Renal cortex interstitium (tissue), 11 donors: ENCODE results near the gene C4orf17. TPM values are rescaled to one million over a fixed set of nuclear protein-coding genes. Genes with fewer than 3 reads are reported as not detected.
"Not testable (repeated sequence)": the region's sequence is repeated elsewhere in the genome, so short reads cannot be mapped to it uniquely, and the experiment has no call there.

Experiments
- DNase-seq, 11 donors: peaks; one replicate each; pipeline ENCODE4 v3.0.0-alpha.2; 2013; ENCODE audit warnings: low read depth in 9 of 11, low spot score in 4 of 11; ENCODE audit errors: extremely low read depth in 1 of 11
- polyA plus RNA-seq, 3 donors: library from polyadenylated mRNA; unstranded; fragments of 120-200 nt; gene quantifications; one replicate each; pipeline ENCODE4 v1.2.1, GENCODE V29; 2013; ENCODE audit not compliant: insufficient read length in 3 of 3

Gene C4orf17
- polyA plus RNA-seq, 3 donors, result 0.09 to 0.40 (median 0.27) TPM

DNA sequence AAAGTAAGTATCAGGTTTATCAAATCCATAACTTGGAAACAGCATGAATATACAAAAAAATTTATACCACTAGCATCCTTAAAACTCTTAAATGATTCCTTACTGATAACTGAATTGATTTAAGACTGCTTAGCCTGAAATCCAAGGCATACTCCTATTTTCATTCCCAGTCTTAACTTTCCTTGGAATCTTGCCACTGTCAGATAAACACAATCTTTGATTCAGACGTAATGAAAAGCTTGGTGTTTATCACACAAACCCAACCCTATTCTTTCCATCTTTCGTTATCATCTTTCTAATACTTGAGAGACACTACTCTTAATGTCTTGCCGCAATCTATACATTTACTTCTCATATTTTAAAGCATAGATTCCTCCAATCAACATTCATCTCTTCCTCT, 19.1 kb downstream of the C4orf17 start:
- DNase-seq, result no peak

- not testable (repeated sequence) for DNase-seq
These were observed 23.9 kb downstream of the C4orf17 start for GRCh38 chr4:99534699-99535098.

DNA sequence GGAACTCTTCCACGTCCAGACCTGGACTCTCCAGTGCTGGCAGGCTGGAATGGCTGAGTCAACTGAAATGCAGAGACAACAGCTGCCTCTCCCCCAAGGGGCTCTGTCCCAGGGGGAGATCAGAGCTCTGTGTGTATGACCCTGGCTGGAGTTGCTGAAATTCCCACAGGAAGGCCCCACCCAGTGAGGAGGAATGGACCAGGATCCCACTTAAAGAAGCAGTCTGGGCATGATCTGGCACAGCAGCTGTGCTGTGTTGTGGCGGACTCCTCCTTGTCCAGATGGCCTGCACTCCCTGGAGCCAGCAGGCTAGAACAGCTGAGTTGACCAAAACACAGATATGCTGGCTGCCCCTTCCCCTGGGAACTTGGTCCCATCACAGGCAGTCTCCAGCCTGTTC, 25.4 kb downstream of the C4orf17 start:
- no peak for DNase-seq

- DNase-seq, result no peak
These were observed 26.0 kb downstream of the C4orf17 start for GRCh38 chr4:99536848-99537247.

- DNase-seq, result no peak
These were observed 26.9 kb downstream of the C4orf17 start for GRCh38 chr4:99537674-99538073.

- no peak for DNase-seq
These were observed 29.6 kb downstream of the C4orf17 start for GRCh38 chr4:99540277-99540939.

DNA sequence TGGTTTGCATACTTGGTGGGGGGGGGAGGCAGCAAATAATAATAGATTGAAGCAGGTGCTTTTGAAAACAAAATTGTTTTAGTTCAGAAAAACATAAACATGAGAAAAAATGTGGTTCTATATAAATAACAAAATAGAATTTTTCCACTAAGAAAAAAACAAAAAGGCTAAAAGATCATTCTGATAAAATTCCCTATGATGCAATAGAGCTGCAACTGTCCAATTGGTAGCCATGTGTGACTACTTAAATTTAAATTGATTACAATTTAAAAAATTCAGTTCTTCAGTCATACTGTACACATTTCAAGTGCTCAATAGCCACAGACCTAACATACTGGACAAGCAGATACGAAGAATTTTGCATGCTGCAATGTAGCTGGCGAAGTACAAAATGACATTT, 42.1 kb downstream of the C4orf17 start:
- DNase-seq, result no peak

DNA sequence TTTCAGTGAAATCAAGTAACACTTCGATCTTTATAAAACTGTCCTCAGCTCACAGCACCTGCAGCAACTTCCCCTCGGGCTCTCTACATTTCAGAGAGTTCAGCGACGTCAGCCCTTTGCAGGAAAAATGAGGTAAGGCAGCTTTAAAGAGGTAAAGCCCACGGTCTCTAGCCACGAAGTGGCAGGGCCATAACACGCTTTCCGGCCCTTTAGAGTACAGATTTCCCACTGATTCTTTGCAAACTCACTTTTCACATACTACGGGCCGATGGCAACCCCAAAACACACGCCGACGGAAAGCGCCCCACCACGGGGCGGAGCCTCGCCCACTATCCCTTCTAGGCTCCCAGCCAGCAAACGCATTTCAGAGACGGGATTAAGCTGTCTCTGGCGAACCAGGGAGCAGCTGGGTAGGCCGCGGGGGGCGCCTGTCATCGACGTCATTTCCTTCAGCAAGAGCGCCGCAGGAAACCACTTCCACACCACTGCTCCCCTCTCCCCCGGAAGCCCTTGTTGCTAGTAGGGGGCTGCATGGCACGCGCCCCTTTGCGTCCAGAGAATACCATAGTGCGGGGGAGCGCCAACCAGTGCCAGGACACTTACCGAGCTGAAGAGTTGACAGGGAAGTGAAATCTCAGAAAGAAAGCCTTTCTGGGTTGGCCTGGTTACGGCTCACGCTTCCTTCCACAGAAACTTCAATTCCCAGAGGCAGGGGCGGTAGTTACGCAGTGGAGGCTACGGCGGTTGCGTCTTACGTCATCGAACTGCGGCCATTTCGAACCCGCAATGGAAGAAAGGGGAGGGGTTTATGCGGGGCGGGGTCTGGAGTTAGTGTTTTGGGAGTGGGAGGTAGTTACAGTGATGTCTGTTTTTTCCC, 52.7 kb downstream of the C4orf17 start, which contains the start of gene TRMT10A:
TSS of gene TRMT10A (minus strand) at position 730 of the 877 bp plus-strand sequence. CDS start 4,701 bp downstream, outside the sequence.
- peak; percentile 94 to 99 (median 97) for DNase-seq

- no peak for DNase-seq
These were observed 54.1 kb downstream of the C4orf17 start for GRCh38 chr4:99564921-99565320.

DNA sequence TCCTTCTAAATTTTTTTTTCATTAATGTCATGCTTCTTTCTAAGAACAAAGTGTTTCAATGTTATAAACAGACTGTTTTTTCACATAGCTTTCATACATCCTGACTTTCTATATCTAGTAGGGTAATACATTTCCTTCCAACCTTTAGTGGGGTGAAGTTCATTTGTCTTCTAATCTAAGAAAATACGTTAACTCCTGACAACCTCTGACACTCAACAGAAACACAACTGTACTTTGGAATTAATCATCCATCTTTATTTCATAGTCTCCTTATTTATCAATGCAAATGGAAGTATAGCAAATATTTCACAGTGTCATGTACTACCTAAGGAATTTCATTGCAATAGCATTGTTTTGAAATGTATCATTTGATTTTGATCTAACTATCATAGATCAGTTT, 61.1 kb downstream of the C4orf17 start:
- DNase-seq, result no peak

- no peak for DNase-seq
These were observed 61.9 kb downstream of the C4orf17 start for GRCh38 chr4:99572527-99573240.

DNA sequence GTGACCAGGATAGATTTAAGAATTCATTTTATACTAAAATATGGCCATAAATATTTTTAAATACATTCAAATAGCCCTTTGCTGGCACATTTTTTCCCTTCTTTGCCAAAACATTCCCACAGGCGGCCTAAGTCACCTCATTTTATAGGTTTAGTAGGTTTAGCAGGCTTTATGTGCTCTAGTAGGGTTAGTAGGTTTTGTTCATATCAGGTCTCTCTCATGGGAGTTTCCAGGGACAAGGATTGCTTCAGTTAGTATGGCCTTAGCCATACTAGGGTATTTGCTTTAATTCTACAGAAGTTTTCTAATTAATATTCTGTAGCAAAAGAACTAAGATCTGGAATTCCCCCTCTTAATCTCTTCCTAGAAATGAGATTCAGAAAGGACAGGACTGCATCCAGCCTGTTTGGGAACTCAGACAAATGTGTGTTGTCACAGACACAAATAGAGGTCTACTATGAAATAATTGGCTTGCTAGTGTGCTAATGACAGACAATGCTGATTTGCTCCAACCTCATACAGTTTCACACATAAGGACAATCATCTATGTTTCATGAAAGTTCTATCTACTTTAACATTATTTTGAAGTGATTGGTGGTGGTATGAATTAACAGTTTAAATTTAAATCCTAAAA, 63.0 kb downstream of the C4orf17 start:
- DNase-seq, result no peak

- DNase-seq, result no peak
These were observed 63.9 kb downstream of the C4orf17 start, which contains the start of gene MTTP for GRCh38 chr4:99574530-99575324. Gene MTTP (plus strand): TSS chr4:99574824. CDS start chr4:99574910, 86 bp downstream.

DNA sequence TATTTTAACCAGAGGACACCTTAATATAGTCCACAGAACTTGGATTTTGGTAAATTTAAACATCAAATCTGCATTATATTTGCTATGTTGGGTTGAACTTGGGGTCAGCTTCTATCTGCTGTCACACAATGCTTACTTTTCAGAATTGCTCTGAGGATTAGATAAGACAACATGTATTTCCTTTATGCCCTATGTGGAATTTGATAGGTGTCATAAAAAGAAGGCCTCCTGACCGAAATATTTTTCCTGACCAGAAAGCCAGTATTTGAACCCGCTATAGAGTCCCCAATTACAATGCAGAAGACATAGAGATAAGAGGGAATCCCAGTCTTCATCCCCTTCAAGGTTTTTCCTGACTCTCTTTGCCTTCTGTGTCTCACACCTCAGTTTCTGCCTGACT, 67.9 kb downstream of the C4orf17 start:
- DNase-seq, result no peak

DNA sequence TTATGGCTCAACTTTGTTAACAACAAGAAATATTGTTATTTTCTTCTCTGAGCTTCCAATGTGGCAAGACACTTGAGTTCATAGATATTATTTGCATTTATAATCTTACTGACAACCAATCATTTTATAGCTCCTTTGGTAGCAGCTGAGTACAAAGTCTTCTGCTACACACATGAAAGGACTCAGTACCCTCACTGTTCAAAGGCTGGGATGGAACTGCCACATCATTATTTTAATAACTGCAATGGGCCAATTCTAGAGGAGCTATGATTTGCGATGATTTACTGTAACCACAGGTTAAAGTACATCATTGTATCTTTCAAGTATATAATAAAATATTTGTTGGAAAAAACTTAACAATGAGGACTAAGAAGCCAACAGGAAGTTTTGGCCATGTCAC, 74.7 kb downstream of the C4orf17 start:
- no peak for DNase-seq

DNA sequence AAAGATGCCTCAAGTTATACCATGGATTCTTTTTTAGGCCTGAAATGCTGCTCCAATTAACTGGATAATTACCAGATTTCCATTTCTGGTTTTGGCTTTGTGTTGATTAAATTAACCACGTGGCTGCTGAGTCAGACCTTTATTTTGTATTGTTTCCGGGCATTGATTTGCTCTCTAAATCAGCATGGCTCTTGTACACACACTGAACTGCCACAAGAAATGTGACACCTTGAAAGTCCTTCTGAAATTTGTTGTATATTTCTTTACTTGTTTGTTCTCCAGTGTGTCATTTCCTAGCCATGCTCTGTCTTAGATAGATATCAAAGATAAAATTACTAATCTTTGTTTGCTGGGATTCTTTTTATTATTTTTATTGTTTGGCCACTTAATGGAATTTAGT, 75.5 kb downstream of the C4orf17 start:
- DNase-seq, result no peak

GRCh38 chr4:99586797-99587196, 76.0 kb downstream of the C4orf17 start:
- no peak for DNase-seq

DNA sequence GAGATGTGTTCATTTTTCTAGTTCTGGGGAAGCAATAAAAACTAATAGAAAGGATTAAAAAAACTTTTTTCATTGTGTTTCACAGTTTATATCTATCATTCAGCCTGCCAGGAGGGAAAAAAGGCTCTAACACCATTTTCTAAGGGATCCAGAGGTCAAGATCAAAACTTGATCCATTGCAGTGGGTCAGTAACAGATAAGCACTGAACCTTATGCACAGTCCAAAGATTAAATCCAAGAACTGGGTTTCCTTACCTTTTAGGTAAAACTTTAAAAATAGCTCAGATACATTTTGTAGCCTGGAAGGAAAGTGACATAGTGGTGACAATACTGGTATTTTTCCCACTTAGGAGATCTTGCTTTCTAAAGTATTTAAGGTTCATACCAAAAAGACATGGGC, 76.5 kb downstream of the C4orf17 start:
- DNase-seq, result no peak
